ENCODE data around the gene SLC6A12. TPM values are rescaled to one million over a fixed set of nuclear protein-coding genes. Genes with fewer than 3 reads are reported as not detected.

SLC6A12 gene
- total RNA-seq, 4 donors from 2014 or later: 0.28 to 2.4 TPM; not detected in 2

- no peaks in the 10 kb centered on the region for H3K9me3 ChIP-seq
- TF ChIP-seq POLR2A (IDR thresholded peaks at IDR 0.05): no peak
- TF ChIP-seq, protein P1, sequence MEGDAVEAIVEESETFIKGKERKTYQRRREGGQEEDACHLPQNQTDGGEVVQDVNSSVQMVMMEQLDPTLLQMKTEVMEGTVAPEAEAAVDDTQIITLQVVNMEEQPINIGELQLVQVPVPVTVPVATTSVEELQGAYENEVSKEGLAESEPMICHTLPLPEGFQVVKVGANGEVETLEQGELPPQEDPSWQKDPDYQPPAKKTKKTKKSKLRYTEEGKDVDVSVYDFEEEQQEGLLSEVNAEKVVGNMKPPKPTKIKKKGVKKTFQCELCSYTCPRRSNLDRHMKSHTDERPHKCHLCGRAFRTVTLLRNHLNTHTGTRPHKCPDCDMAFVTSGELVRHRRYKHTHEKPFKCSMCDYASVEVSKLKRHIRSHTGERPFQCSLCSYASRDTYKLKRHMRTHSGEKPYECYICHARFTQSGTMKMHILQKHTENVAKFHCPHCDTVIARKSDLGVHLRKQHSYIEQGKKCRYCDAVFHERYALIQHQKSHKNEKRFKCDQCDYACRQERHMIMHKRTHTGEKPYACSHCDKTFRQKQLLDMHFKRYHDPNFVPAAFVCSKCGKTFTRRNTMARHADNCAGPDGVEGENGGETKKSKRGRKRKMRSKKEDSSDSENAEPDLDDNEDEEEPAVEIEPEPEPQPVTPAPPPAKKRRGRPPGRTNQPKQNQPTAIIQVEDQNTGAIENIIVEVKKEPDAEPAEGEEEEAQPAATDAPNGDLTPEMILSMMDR (IDR thresholded peaks at IDR 0.05): no peak
- no peak overlapping the region for H3K4me3 ChIP-seq
- no peak for DNase-seq
- H3K27ac ChIP-seq: no peak overlapping the region
- intact Hi-C loops (cut with DNase I; ENCODE audit: low total_unique reads): no loop called here
- no peaks in the 10 kb centered on the region for H3K36me3 ChIP-seq
- H3K4me1 ChIP-seq: no peaks in the 10 kb centered on the region
- no peaks in the 10 kb centered on the region for H3K27me3 ChIP-seq
Measured at GRCh38 chr12:197347-197746, 16.6 kb downstream of the SLC6A12 start.

DNA sequence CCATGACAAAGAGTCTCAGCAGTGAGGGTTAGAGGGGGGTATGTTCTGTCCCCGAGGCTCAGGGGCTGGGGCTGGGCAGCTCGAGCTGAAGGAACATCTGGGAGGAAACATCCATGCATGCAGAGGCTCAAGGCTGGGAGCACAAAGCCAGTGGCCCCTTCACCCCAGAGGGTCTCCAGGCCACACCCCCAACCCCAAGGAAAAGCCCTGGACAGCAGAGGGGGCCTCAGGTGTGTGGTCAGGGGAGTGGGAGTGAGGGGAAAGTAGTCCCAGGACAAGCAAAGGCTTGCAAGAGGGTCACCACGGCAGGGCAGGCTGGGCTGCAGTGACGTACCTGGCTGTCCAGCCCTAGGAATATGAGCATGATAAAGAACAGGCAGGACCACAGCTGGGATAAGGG, 17.5 kb downstream of the SLC6A12 start:
- no peaks in the 10 kb centered on the region for H3K4me1 ChIP-seq
- no peak for DNase-seq
- H3K27me3 ChIP-seq: no peaks in the 10 kb centered on the region
- H3K9me3 ChIP-seq: no peaks in the 10 kb centered on the region
- H3K4me3 ChIP-seq: no peak overlapping the region
- no peak for TF ChIP-seq POLR2A (IDR thresholded peaks at IDR 0.05)
- TF ChIP-seq, protein P1 (IDR thresholded peaks at IDR 0.05): no peak
- no peak overlapping the region for H3K27ac ChIP-seq
- H3K36me3 ChIP-seq: no peaks in the 10 kb centered on the region
- intact Hi-C loops (cut with DNase I; ENCODE audit: low total_unique reads): no loop called here

DNA sequence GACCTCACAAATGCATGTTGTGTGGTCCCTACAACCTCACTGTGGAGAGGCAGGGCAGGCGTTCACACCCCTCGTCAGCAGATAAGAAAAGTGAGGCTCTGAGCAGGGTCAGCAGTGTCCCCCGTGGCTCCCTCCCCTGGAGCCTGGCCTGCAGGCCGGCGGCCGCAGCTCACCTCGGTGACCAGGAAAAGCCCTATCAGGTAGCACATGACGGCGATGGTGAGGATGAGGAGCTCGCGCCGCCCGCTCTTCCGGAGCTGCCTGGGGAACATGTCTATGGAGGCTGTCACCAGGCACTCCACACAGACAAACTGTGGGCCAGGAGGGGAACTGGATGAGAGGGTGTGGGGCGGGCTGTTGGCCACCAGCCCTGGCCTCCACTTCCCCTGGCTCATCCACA, 18.0 kb downstream of the SLC6A12 start:
- H3K9me3 ChIP-seq: no peaks in the 10 kb centered on the region
- H3K27ac ChIP-seq: no peak overlapping the region
- no peaks in the 10 kb centered on the region for H3K27me3 ChIP-seq
- H3K4me1 ChIP-seq: no peaks in the 10 kb centered on the region
- TF ChIP-seq, protein P1 (IDR thresholded peaks at IDR 0.05): no peak
- TF ChIP-seq POLR2A (IDR thresholded peaks at IDR 0.05): no peak
- DNase-seq: no peak
- H3K36me3 ChIP-seq: no peaks in the 10 kb centered on the region
- intact Hi-C loops (cut with DNase I; ENCODE audit: low total_unique reads): no loop called here
- H3K4me3 ChIP-seq: no peak overlapping the region

DNA sequence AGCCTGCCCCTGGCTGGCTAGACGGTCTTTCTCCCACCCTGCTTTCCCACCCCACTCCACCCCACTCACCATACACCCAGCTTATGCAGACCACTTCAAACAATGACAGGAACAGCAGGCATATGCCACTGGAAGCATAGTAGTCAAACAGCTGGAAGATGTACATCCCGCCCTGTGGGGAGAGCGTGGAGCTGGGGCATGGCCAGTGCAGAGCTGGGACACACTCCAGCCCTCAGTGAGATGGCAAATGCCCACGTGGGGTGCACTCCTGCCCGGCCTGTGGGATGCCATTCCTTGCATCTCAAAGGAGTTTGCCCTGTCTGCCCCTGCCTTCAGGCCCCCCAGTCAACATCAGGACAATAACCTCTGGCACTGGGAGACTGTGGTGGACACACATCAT, 18.8 kb downstream of the SLC6A12 start:
- Histone ChIP-seq H3K9me3 (no peaks in the 10 kb centered on the region), H3K27me3 (no peaks in the 10 kb centered on the region), H3K4me3 (no peak overlapping the region), H3K27ac (no peak overlapping the region), H3K4me1 (no peaks in the 10 kb centered on the region), H3K36me3 (no peaks in the 10 kb centered on the region)
- no peak for TF ChIP-seq POLR2A (IDR thresholded peaks at IDR 0.05)
- TF ChIP-seq, protein P1 (IDR thresholded peaks at IDR 0.05): no peak
- no peak for DNase-seq
- intact Hi-C loops (cut with DNase I; ENCODE audit: low total_unique reads): no loop called here

DNA sequence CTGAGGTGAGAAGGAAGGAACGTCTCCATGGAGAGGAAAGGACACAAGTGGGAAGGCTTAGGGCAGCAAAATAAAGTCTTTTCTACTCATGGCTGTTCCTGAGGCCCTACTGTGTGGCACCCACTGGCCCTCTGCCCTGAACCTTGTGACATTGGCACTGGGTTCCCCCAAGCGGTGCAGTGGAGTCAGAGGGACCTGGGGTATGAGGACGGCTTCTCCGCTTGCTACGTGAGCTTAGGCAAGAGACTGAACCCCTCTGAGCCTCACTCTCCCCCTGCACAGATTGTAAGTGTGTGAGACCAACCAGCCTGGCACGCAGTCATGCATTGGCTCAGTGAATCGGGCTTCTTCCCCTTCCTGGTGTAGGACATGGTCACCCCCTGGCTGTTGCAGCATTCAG, 19.7 kb downstream of the SLC6A12 start:
- Histone ChIP-seq H3K27ac (no peak overlapping the region), H3K4me1 (no peaks in the 10 kb centered on the region), H3K4me3 (no peak overlapping the region), H3K36me3 (no peaks in the 10 kb centered on the region), H3K27me3 (no peaks in the 10 kb centered on the region), H3K9me3 (no peaks in the 10 kb centered on the region)
- TF ChIP-seq, protein P1 (IDR thresholded peaks at IDR 0.05): no peak
- no peak for TF ChIP-seq POLR2A (IDR thresholded peaks at IDR 0.05)
- DNase-seq: no peak
- intact Hi-C loops (cut with DNase I; ENCODE audit: low total_unique reads): no loop called here

All from uterus (tissue), 4 donors.